Vagina (tissue), 2 donors: Measurements from ENCODE around the gene CNGA3.

ENCODE experiments used
- CTCF ChIP-seq, 3 experiments: fragments of 450-650 bp in 2 of 3; fragments of 200-600 bp in 1 of 3; sonication (generic) in 1 of 3; IDR thresholded peaks; one replicate each; pipeline ENCODE4 v1.5.1; 2017 to 2019; ENCODE audit warnings: antibody characterized with exemption in 3 of 3, mild to moderate bottlenecking in 2 of 3, moderate library complexity in 2 of 3
- POLR2A ChIP-seq, 2 donors: fragments of 450-650 bp; IDR thresholded peaks; one replicate each; pipeline ENCODE4 v1.6.1; 2017; ENCODE audit warnings: antibody characterized with exemption in 2 of 2, mild to moderate bottlenecking in 2 of 2, moderate library complexity in 2 of 2
- POLR2AphosphoS5 ChIP-seq, 2 donors: sonication (generic); formaldehyde crosslinking; IDR thresholded peaks; one replicate each; pipeline ENCODE4 v1.9.0; 2017; ENCODE audit warnings: antibody characterized with exemption in 2 of 2, mild to moderate bottlenecking in 2 of 2, low read depth in 1 of 2; ENCODE audit not compliant: insufficient read depth in 1 of 2

GRCh38 chr2:98379311-98380202 lies 33.3 kb downstream of the CNGA3 start:
- no peak for TF ChIP-seq CTCF (IDR thresholded peaks at IDR 0.05)
- no peak for TF ChIP-seq POLR2A (IDR thresholded peaks at IDR 0.05)
- no peak for TF ChIP-seq POLR2AphosphoS5 (IDR thresholded peaks at IDR 0.05; ENCODE audit: insufficient read depth in 1 of 2, low read depth in 1 of 2)
